ENCODE data around the gene LYPD6B. TPM values are rescaled to one million over a fixed set of nuclear protein-coding genes. Genes with fewer than 3 reads are reported as not detected.

LYPD6B gene
- total RNA-seq, 2 experiments from 2014 or later: not detected

DNA sequence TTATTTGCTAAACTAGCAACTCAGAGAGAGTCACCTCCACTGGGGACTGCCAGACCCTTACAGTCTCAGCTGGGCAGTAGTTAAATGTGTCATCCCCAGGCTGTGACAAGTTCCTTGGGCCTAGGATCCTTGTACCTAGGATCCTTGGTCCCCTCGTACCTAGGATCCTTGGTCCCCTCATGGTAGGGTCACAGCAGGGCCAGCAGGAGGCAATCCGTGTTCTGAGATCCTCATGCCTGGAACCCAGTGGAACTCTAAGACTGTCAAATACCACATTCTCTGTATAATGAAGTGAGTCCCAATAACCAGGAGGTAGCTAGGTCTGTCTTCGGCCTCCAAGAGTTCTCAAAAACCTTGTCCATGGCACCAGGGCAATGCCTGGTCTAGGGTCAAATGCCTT is 60.8 kb downstream of the LYPD6B start:
- Mint-ChIP-seq H3K27me3 (peaks cover 10% of the 10 kb centered on the region), H3K36me3 (ENCODE audit: low read depth) (no peaks in the 10 kb centered on the region), H3K9me3 (no peaks in the 10 kb centered on the region), H3K4me1 (no peaks in the 10 kb centered on the region), H3K27ac (no peak overlapping the region), H3K4me3 (no peak overlapping the region)
- ChIA-PET POLR2A (no interaction called here), CTCF (no interaction called here)
- no peak for DNase-seq

DNA sequence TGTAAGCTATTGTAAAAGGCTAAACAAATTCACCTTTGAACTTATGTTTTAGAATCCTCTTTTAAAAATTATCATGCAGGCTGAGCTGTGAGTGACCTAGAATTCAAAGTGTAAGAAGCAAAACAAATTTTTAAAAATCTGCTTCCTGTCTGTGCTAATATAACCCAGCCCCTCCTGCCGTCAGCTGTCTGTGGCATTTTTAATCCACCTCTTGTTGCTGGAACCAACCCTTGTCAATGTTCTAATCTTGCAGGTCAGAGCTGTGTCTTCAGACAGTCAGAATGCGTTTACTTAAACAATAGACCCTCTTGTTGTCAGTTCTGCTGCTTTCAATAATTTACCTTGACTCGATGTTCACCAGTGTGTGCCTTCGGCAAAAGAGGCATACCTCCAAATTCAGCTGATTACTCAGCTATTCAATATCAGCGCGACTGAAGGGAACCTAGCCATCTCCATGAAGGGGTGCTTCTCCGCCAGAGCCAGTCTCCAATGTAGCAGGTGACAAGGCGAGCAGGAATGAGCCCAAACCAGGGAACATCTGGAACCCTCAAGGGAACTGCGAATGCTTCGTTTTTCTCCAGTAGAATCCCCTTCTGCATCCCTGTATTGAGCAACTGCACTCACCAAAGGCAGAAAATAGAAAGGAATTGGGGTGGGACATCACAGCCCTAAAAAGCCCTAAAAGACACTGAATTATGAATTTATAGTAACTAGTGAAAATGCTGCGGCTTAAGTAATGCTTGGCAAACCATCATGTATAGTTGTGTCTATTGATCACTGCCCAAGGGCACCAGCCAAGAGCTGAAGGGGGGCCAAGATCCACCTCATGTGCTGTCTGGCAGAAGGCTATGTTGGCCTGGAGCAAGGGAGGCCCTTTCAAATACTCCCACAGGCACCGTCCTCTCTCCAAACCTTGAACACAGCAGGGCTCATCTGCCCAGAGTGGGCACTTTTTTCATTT is 62.5 kb downstream of the LYPD6B start:
- Mint-ChIP-seq H3K36me3 (ENCODE audit: low read depth) (no peaks in the 10 kb centered on the region), H3K4me3 (no peak overlapping the region), H3K4me1 (no peaks in the 10 kb centered on the region), H3K27ac (no peak overlapping the region), H3K9me3 (no peaks in the 10 kb centered on the region), H3K27me3 (peaks cover 4% of the 10 kb centered on the region)
- ChIA-PET POLR2A (interaction anchor here (0.6 kb wide), 1 partner anchor 52 kb away, joined by 3 read pairs; no protein-coding TSS in a partner anchor), CTCF (no interaction called here)
- no peak for DNase-seq

DNA sequence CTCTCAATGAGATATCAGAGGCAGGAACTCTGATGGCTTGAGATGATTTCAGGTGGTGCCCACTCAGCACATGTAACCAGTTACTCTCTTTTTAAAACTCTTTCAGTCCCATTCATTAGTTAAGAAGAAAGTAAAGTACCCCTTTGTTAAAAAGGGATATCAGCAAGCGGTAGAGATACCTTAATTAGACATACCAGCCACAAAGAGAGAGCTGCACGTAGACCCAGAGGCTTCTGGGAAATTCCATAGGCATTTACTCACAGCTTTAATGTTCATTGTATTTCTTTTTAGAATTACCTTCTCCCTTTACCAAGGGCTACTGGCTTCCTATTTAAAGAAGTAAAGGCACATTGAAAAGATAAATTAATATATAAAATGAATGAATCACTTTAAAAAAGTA is 63.3 kb downstream of the LYPD6B start:
- no peak for DNase-seq
- Mint-ChIP-seq H3K27ac (no peak overlapping the region), H3K9me3 (no peaks in the 10 kb centered on the region), H3K4me3 (no peak overlapping the region), H3K36me3 (ENCODE audit: low read depth) (no peaks in the 10 kb centered on the region), H3K27me3 (peaks cover 2% of the 10 kb centered on the region), H3K4me1 (no peaks in the 10 kb centered on the region)
- ChIA-PET POLR2A (no interaction called here), CTCF (no interaction called here)

DNA sequence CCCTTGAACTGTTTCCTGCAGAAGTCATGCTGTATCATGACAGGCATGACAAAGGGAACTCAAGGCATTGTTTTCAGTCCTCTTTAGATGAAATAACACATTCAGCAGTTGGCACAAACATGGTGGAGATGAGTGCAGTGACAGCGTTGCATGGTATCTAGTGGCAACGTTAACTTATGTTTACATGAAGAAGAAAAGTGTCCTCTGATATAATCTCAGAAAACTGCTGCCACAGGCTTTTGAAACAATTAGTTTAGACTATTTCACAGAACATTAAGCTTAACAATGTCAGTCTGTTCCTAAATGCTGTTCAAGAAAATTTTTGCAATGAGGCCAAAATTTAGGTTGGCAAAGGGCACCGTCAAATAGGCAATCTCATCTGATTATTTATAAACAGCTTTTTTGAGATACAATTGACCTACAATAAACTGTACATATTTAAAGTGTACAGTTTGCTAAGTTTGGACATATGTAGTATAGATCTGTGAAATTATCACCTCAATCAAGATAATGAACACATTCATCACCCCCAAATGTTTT is 64.7 kb downstream of the LYPD6B start:
- H3K27ac Mint-ChIP-seq: no peak overlapping the region
- H3K36me3 Mint-ChIP-seq (ENCODE audit: low read depth): no peaks in the 10 kb centered on the region
- ChIA-PET POLR2A (no interaction called here), CTCF (no interaction called here)
- H3K27me3 Mint-ChIP-seq: peaks cover 9% of the 10 kb centered on the region
- no peaks in the 10 kb centered on the region for H3K4me1 Mint-ChIP-seq
- no peak overlapping the region for H3K4me3 Mint-ChIP-seq
- no peaks in the 10 kb centered on the region for H3K9me3 Mint-ChIP-seq
- DNase-seq: no peak

DNA sequence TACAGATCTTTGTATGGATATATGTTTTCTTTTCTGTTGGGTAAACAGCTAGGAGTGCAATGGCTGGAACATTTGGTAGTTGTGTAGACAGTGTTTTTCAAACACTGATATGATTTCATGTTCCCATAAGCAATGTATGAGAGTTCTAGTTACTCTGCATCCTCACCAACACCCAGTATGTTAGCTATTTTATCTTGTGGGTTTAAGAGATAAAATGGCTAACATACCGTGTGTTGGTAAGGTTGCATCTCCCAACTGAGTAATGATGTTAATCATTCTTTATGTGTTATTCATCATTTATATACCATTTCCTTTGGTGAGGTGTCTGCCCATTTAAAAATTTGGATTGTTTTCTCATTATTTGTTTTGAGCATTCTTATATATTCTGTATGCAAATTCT is 65.7 kb downstream of the LYPD6B start:
- H3K4me3 Mint-ChIP-seq: no peak overlapping the region
- no peaks in the 10 kb centered on the region for H3K9me3 Mint-ChIP-seq
- ChIA-PET POLR2A (no interaction called here), CTCF (no interaction called here)
- no peaks in the 10 kb centered on the region for H3K4me1 Mint-ChIP-seq
- no peak overlapping the region for H3K27ac Mint-ChIP-seq
- no peak for DNase-seq
- H3K27me3 Mint-ChIP-seq: peaks cover 12% of the 10 kb centered on the region
- H3K36me3 Mint-ChIP-seq (ENCODE audit: low read depth): no peaks in the 10 kb centered on the region

DNA sequence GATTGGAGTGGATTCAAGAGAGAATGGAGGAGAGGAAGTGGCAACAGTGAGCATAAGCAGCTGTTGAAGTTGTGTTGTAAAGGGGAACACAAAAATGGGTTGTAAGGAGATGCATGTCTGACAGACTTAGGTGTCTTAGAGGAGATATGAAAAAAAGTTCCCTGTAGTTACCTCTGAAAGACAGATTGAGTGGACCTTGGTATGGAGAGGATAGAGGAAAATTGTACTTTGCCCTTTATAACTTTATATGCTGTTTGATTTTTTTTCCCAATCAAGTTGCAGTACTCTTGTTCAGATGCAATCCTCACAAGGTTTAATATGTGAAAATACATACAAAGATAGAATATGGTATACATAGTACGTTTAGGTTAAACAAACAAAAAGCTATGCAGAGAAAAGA is 73.6 kb downstream of the LYPD6B start:
- H3K4me3 Mint-ChIP-seq: no peak overlapping the region
- peaks cover 24% of the 10 kb centered on the region for H3K27me3 Mint-ChIP-seq
- H3K4me1 Mint-ChIP-seq: no peaks in the 10 kb centered on the region
- no peaks in the 10 kb centered on the region for H3K36me3 Mint-ChIP-seq (ENCODE audit: low read depth)
- no peaks in the 10 kb centered on the region for H3K9me3 Mint-ChIP-seq
- CTCF ChIA-PET: no interaction called here
- H3K27ac Mint-ChIP-seq: no peak overlapping the region
- no peak for DNase-seq
- POLR2A ChIA-PET: no interaction called here

DNA sequence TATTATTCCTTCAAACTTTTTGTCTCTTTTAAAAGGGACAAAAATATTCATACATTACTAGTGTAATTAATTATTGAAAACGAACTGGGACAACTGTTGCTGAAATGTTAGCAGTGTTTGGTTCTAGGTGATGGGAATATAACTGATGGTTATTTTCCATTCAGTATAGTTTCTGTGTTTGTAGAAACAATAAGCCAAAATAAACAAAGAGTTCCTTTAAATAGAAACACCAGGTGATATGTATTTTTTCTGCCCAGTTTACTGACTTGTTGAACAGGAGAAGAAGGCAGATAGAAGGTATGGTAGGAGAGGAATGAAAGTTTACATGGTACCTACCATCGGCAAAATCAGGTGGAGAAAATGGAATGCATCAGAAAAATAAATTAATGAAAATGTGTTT is 74.2 kb downstream of the LYPD6B start:
- Mint-ChIP-seq H3K27me3 (peaks cover 22% of the 10 kb centered on the region), H3K36me3 (ENCODE audit: low read depth) (no peaks in the 10 kb centered on the region), H3K9me3 (no peaks in the 10 kb centered on the region), H3K4me1 (no peaks in the 10 kb centered on the region), H3K4me3 (no peak overlapping the region), H3K27ac (no peak overlapping the region)
- ChIA-PET POLR2A (no interaction called here), CTCF (no interaction called here)
- no peak for DNase-seq

DNA sequence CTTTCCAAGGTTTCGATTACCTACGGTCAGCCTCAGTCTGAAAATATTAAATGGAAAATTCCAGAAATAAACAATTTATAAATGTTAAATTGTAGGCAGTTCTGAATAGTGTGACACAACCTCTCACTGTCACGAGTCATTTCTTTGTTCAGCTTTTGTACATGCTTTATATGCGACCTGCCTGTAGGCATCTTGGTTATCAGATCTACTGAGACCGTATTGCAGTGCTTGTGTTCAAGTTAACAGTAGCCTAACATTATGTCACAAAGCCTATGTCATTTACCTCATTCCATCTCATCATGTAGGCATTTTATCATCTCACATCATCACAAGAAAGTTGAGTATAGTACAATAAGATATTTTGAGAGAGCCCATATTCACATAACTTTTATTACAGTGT is 77.3 kb downstream of the LYPD6B start:
- peaks cover 10% of the 10 kb centered on the region for H3K27me3 Mint-ChIP-seq
- CTCF ChIA-PET: no interaction called here
- H3K4me3 Mint-ChIP-seq: no peak overlapping the region
- H3K27ac Mint-ChIP-seq: no peak overlapping the region
- no peaks in the 10 kb centered on the region for H3K36me3 Mint-ChIP-seq (ENCODE audit: low read depth)
- POLR2A ChIA-PET: no interaction called here
- no peaks in the 10 kb centered on the region for H3K9me3 Mint-ChIP-seq
- DNase-seq: no peak
- no peaks in the 10 kb centered on the region for H3K4me1 Mint-ChIP-seq

DNA sequence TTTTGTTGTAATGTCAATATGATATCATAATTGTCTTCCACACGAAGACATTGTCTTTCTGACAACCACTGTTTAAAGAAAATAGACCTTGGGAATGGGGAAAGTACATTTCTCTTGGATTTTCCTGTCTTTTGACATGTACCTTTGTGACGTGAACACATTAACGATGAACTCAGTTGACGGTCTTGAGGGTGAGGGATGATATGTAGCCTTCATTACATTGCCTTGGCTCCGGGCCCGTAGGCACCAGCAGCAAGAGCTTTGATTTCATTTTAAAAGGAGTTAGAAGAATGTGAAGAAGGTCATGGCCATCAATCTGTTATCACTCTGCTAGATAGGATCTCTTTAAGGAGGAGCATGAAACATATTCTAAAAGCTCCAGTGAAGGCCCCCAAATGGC is 80.9 kb downstream of the LYPD6B start:
- H3K27me3 Mint-ChIP-seq: peaks cover 2% of the 10 kb centered on the region
- H3K36me3 Mint-ChIP-seq (ENCODE audit: low read depth): no peaks in the 10 kb centered on the region
- H3K4me1 Mint-ChIP-seq: no peaks in the 10 kb centered on the region
- H3K9me3 Mint-ChIP-seq: no peaks in the 10 kb centered on the region
- H3K4me3 Mint-ChIP-seq: no peak overlapping the region
- no peak for DNase-seq
- CTCF ChIA-PET: interaction anchor here (1.0 kb wide), 1 partner anchor 13 kb away, joined by 3 read pairs; no protein-coding TSS in a partner anchor
- POLR2A ChIA-PET: no interaction called here
- H3K27ac Mint-ChIP-seq: no peak overlapping the region

DNA sequence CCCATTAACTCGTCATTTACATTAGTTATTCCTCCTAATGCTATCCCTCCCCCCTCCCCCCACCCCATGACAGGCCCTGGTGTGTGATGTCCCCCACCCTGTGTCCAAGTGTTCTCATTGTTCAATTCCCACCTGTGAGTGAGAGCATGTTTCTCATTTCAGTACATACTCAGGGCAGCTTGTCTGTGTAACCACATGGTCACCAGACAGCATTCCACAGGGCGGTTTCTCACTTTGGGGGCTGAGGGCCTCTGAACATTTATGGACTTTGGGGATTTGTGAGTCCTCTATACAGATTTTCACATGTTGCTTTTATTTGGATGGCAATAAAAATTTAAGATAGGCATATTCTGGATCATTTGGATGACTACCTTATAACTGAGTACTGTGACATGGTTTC is 84.0 kb downstream of the LYPD6B start:
- Mint-ChIP-seq H3K36me3 (ENCODE audit: low read depth) (no peaks in the 10 kb centered on the region), H3K27me3 (peaks cover 3% of the 10 kb centered on the region), H3K4me3 (no peak overlapping the region), H3K9me3 (no peaks in the 10 kb centered on the region), H3K27ac (no peak overlapping the region), H3K4me1 (no peaks in the 10 kb centered on the region)
- ChIA-PET CTCF (no interaction called here), POLR2A (no interaction called here)
- DNase-seq: no peak

DNA sequence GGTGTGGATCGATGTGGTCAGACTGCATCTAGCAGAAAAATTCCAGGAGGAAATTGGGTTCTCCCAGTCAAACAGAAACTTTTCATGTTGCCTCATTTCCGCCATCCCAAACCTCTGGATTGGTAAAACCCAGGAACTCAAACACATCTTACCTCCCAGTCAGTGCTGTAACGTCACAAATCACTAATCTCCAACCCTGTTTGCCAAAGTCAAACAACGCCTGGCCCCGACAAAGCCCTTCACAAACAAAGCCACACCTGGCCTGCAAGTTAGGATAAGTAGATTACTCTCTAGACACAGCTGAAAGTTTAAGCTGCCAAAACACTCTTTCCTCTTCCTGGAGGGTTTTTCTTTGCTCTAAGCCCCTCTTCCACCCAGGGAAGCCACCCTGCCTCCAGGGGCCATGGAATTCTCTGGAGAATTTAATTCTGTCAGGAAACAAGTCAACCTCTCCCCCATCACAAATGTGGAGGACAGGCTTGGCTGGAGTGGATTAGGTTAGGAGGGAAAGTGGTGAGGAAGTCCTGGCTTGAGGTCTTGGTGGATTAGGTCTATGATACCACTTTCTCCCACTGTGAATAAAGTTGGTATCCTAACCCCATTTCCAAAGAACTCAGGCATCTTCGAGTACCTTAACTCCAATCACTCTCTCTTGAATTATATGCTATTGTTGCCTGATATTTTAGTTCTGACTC is 86.7 kb downstream of the LYPD6B start:
- no peak overlapping the region for H3K27ac Mint-ChIP-seq
- POLR2A ChIA-PET: no interaction called here
- DNase-seq: no peak

DNA sequence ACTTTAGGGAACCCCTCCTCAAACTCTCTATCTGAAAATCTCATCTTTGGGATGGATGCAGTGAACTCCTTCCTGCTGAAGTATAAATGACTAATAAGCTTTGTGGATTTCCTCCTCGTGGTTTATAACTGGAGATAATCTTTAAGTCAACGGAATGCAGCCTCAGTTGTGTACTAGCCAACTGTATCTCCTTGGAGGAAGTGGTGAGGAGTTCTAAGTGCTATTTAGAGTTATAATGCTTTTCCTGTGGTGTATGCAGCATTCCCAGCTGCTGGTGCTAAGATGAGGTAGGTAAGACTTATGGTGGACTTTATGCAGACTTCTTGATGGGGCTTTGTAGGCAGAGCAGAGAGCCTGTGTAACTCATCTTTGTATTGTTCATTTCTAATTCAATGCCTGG is 90.9 kb downstream of the LYPD6B start:
- no peak for DNase-seq
- POLR2A ChIA-PET: interaction anchor here (0.6 kb wide), 1 partner anchor 8 kb away, joined by 5 read pairs; no protein-coding TSS in a partner anchor

More for the DNA sequence above, 86.7 kb downstream of the LYPD6B start:
- H3K36me3 Mint-ChIP-seq (ENCODE audit: low read depth): no peaks in the 10 kb centered on the region
- H3K27me3 Mint-ChIP-seq: peaks cover 7% of the 10 kb centered on the region
- CTCF ChIA-PET: no interaction called here
- no peak overlapping the region for H3K4me3 Mint-ChIP-seq
- H3K4me1 Mint-ChIP-seq: peaks cover 2% of the 10 kb centered on the region
- H3K9me3 Mint-ChIP-seq: no peaks in the 10 kb centered on the region

DNA sequence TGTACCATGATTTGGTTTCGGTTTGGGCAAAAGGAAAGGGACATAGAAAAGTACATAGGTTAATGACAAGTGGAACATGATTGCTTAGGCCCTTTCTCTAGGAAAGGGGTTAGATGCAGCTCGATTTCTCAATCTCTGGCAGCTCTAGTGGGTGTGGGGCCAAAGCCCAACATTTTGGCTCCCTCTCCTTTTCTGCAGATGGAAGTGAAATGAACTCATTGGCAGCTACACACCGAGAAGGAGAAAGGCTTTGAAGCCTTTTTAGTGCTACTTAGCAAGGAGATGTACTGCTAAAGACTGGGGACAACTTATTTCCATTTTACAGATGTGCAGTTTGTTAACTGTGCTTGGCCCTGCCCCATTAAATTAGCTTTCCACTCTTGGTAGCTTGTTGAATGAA is 93.8 kb downstream of the LYPD6B start:
- ChIA-PET CTCF (interaction anchor here (1.6 kb wide), 1 partner anchor 13 kb away, joined by 3 read pairs; no protein-coding TSS in a partner anchor), POLR2A (no interaction called here)
- DNase-seq: no peak
- peaks cover 14% of the 10 kb centered on the region for H3K27me3 Mint-ChIP-seq
- H3K27ac Mint-ChIP-seq: no peak overlapping the region
- H3K4me1 Mint-ChIP-seq: peaks cover 2% of the 10 kb centered on the region
- H3K4me3 Mint-ChIP-seq: no peak overlapping the region
- H3K9me3 Mint-ChIP-seq: no peaks in the 10 kb centered on the region
- H3K36me3 Mint-ChIP-seq (ENCODE audit: low read depth): no peaks in the 10 kb centered on the region

More for the DNA sequence above, 90.9 kb downstream of the LYPD6B start:
- Mint-ChIP-seq H3K9me3 (no peaks in the 10 kb centered on the region), H3K27ac (no peak overlapping the region), H3K4me1 (peaks cover 2% of the 10 kb centered on the region), H3K36me3 (ENCODE audit: low read depth) (no peaks in the 10 kb centered on the region), H3K4me3 (no peak overlapping the region), H3K27me3 (peaks cover 11% of the 10 kb centered on the region)
- CTCF ChIA-PET: no interaction called here
